Common myeloid progenitor, CD34-positive (primary cell): ENCODE measurements around the gene WAC.

Source experiments
- CTCF ChIA-PET: fragments of 350-600 bp; sonication (Branson Sonifier 250); formaldehyde crosslinking; loops from one replicate; lab custom pipeline; 2021; ENCODE audit warnings: antibody characterized with exemption; lab: Charles Lee
- POLR2A ChIA-PET: fragments of 350-600 bp; sonication (Branson Sonifier 250); formaldehyde crosslinking; loops from one replicate; lab custom pipeline; 2021; ENCODE audit warnings: antibody characterized with exemption; lab: Charles Lee
- DNase-seq, 3 donors: peaks; one replicate each; pipeline versions ENCODE4 v3.0.0 to v3.0.0-alpha.2; 2013
- H3K27ac ChIP-seq, 2 experiments: 1 replicate in 1 of 2; 2 replicates in 1 of 2; pipeline ENCODE4 v1.7.0; 2013; ENCODE audit warnings: inconsistent platforms in 2 of 2, low read length in 2 of 2, mild to moderate bottlenecking in 2 of 2, low read depth in 1 of 2, moderate library complexity in 1 of 2; ENCODE audit not compliant: severe bottlenecking in 2 of 2, insufficient read depth in 1 of 2, poor library complexity in 1 of 2
- H3K27me3 ChIP-seq, 5 experiments: replicated peaks in 2 of 5; 1 replicate in 3 of 5; 2 replicates in 2 of 5; pipeline versions ENCODE4 v1.6.1 to v1.7.0; 2013; ENCODE audit warnings: low read length in 4 of 5, mild to moderate bottlenecking in 2 of 5, moderate library complexity in 2 of 5, inconsistent platforms in 1 of 5; ENCODE audit not compliant: insufficient read depth in 5 of 5, control insufficient read depth in 4 of 5
- H3K36me3 ChIP-seq, 4 experiments: 1 replicate in 2 of 4; 2 replicates in 2 of 4; pipeline versions ENCODE4 v1.6.1 to v1.7.0; 2013; ENCODE audit warnings: low read length in 3 of 4, control low read depth in 1 of 4, mild to moderate bottlenecking in 1 of 4; ENCODE audit not compliant: control insufficient read depth in 4 of 4, insufficient read depth in 4 of 4
- H3K4me1 ChIP-seq, 4 experiments: 1 replicate in 3 of 4; 2 replicates in 1 of 4; pipeline versions ENCODE4 v1.6.1 to v1.7.1; 2013; ENCODE audit warnings: low read length in 3 of 4, mild to moderate bottlenecking in 3 of 4, control low read depth in 1 of 4, inconsistent platforms in 1 of 4, moderate library complexity in 1 of 4; ENCODE audit not compliant: control insufficient read depth in 4 of 4, insufficient read depth in 4 of 4; ENCODE audit errors: control extremely low read depth in 1 of 4
- H3K4me3 ChIP-seq, 7 experiments: 1 replicate in 4 of 7; 2 replicates in 3 of 7; pipeline versions ENCODE4 v1.5.1 to v1.7.0; 2013; ENCODE audit warnings: mild to moderate bottlenecking in 7 of 7, low read length in 6 of 7, moderate library complexity in 6 of 7, inconsistent platforms in 2 of 7, low read depth in 2 of 7, control low read depth in 1 of 7; ENCODE audit not compliant: insufficient read depth in 4 of 7, control insufficient read depth in 1 of 7; ENCODE audit errors: extremely low read depth in 1 of 7
- H3K9me3 ChIP-seq, 5 experiments: 1 replicate in 4 of 5; 2 replicates in 1 of 5; pipeline versions ENCODE4 v1.6.1 to v1.7.1; 2013; ENCODE audit warnings: low read length in 4 of 5, mild to moderate bottlenecking in 2 of 5, inconsistent platforms in 1 of 5, low read depth in 1 of 5, moderate library complexity in 1 of 5; ENCODE audit not compliant: control insufficient read depth in 4 of 5, insufficient read depth in 2 of 5; ENCODE audit errors: control extremely low read depth in 1 of 5
- WGBS: methylation state at CpG from one replicate; pipeline ENCODE4 v1.1.5; 2013; ENCODE audit not compliant: insufficient coverage; 5-methylcytosine and 5-hydroxymethylcytosine counted together

Gene WAC

DNA sequence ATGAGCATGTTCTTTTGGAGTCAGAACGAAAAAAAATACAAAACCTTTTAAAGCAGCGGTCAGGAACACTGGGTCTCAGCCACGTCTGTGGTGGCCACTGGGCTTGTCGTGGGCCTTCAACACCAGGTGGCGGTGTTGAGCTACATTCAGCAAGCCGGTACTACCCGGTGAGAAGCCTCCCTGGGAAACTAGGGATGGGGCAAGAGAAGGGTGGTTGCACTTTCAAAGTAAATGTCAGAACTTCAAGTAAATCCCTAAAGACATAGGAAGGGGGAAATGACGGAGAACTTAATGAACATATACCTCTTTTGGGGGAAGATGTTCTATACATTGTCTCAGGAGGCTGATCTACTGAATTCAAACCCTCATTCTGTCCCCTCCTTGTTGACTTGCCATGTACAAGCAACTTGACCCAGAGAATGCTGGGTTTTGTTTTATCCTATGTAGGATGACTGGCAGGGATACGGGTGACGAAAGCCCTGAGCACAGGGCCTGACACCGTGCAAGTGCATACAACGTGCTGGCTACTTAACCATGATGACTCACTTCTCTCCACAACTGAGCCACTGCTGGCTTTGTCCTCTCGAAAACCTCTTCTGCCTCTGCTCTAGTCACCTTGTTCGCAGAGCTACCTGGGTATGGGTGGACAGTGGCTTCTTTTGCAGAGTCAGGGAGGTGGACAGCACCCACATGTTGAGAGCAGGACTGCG is 95.4 kb downstream of the WAC start:
- ChIA-PET POLR2A (interaction anchor here (0.6 kb wide), 1 partner anchor 13 kb away, joined by 3 read pairs; no protein-coding TSS in a partner anchor), CTCF (interaction anchor here (0.6 to 2.4 kb wide), 12 partner anchors 9 to 868 kb away, joined by 3 to 11 read pairs (median 4); no protein-coding TSS in a partner anchor)
- no peak overlapping the region for H3K4me3 ChIP-seq
- H3K9me3 ChIP-seq, result no peaks in the 10 kb centered on the region
- DNase-seq, result peak; percentile 64 to 77 (median 69)
- 40% methylated on average over 14 of the region's 15 CpGs for WGBS
- H3K27me3 ChIP-seq, result peaks cover 0 to 9% (median 5%) of the 10 kb centered on the region in 5 experiments
- H3K27ac ChIP-seq, result no peak overlapping the region
- H3K36me3 ChIP-seq, result no peaks in the 10 kb centered on the region
- no peaks in the 10 kb centered on the region for H3K4me1 ChIP-seq

DNA sequence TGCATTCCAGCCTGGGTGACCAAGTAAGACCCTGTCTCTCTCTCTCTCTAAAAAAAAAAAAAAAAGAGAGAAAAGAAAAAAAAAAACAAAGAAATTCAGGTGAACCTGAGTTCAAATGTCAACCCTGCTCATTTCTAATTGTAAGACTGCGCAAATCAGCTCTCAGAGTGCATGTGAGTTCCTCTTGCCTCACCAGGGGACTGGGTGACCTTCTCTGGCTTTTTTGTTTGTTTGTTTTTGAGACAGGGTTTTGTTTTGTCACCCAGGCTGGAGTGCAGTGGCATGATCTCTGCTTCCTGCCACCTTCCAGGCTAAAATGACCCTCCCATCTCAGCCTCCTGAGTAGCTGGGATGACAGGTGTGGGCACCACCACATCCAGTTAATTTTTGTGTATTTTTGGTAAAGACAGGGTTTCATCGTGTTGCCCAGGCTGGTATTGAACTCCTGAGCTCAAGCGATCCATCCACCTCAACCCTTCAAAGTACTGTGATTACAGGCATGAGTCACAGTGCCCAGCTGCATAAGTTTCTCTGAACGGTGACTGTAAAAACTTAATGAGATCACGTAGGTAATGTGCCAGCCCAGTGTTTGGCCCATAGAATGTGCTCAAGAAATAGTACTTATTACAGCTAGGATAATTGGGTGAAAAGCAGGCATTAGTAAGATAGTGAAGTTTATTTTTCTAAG is 99.1 kb downstream of the WAC start:
- H3K4me1 ChIP-seq, result no peaks in the 10 kb centered on the region
- no peaks in the 10 kb centered on the region for H3K36me3 ChIP-seq
- POLR2A ChIA-PET, result no interaction called here
- H3K4me3 ChIP-seq, result no peak overlapping the region
- CTCF ChIA-PET, result interaction anchor here (0.6 kb wide), 1 partner anchor 50 kb away, joined by 3 read pairs; no protein-coding TSS in a partner anchor
- no peak for DNase-seq
- WGBS, result 100% methylated on average over 5 of the region's 5 CpGs
- peaks cover 0 to 9% (median 2%) of the 10 kb centered on the region in 5 experiments for H3K27me3 ChIP-seq
- H3K27ac ChIP-seq, result no peak overlapping the region
- no peaks in the 10 kb centered on the region for H3K9me3 ChIP-seq

DNA sequence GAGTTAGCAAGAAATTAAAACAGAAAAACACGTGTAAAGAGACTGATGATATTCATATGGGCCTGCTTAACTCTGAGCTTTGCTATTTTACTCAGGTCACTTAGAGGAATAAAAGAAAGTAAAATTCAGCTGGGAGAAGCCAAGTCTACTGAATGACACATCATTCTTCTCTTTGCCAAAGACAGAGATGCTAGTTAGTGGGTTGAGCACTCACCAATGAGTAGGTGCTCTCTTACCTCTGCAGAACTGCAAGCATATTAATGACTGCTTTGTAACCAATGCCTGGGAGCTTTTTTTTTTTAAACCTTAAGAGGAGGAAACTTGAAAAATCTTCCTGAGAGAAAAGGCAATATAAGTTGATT is 99.6 kb downstream of the WAC start:
- no peaks in the 10 kb centered on the region for H3K9me3 ChIP-seq
- no peaks in the 10 kb centered on the region for H3K4me1 ChIP-seq
- WGBS, result 100% methylated on average over 1 of the region's 1 CpG
- no peak for DNase-seq
- peaks cover 0 to 9% (median 2%) of the 10 kb centered on the region in 5 experiments for H3K27me3 ChIP-seq
- CTCF ChIA-PET, result interaction anchor here (0.6 kb wide), 1 partner anchor 50 kb away, joined by 3 read pairs; no protein-coding TSS in a partner anchor
- POLR2A ChIA-PET, result no interaction called here
- H3K4me3 ChIP-seq, result no peak overlapping the region
- no peaks in the 10 kb centered on the region for H3K36me3 ChIP-seq
- no peak overlapping the region for H3K27ac ChIP-seq

DNA sequence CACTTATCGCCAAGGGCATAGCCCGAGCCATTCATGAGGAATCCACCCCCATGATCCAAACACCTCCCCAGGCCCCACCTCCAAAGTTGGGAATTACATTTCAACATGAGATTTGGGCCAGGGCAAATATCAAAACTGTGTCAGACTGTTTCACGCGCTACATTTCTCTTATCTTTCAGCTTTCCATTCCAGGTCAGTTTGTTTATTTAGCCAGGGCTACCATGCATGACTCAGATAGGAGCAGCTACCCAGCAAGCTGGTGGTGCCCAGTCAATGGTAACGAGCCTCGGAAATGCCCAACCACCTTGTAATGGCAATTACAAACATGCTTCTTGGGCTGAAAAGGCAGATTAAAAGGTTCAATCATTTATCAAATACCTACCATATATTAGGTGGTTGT is 100.8 kb downstream of the WAC start:
- no peak for DNase-seq
- whole genome bisulfite sequencing, result 98% methylated on average over 4 of the region's 6 CpGs
- ChIA-PET POLR2A (no interaction called here), CTCF (no interaction called here)
- H3K9me3 ChIP-seq, result no peaks in the 10 kb centered on the region
- H3K4me3 ChIP-seq, result no peak overlapping the region
- no peak overlapping the region for H3K27ac ChIP-seq
- no peaks in the 10 kb centered on the region for H3K4me1 ChIP-seq
- H3K27me3 ChIP-seq, result peaks cover 0 to 5% (median 2%) of the 10 kb centered on the region in 5 experiments
- H3K36me3 ChIP-seq, result no peaks in the 10 kb centered on the region

DNA sequence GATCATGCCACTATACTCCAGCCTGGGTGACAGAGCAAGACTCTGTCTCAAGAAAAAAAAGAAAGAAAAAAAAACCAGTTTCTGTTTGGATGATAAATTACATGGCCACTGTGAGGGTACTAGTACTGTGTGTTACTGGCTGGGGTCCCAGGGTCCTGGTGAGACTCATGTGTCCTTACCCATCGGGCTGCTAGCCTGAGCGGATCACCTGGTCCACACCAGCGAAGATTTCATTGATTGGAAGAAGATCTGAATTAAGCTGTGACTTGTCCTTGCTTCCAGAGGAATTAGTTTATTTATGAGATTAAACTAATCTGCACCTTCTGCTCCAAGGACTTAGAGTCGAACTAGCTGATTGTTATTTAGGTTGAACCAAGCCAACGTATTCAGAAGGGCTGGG is 104.4 kb downstream of the WAC start:
- CTCF ChIA-PET, result interaction anchor here (1.2 kb wide), 1 partner anchor 9 kb away, joined by 4 read pairs; no protein-coding TSS in a partner anchor
- Histone ChIP-seq H3K27ac (no peak overlapping the region), H3K36me3 (no peaks in the 10 kb centered on the region), H3K9me3 (no peaks in the 10 kb centered on the region), H3K27me3 (no peaks in the 10 kb centered on the region), H3K4me3 (no peak overlapping the region), H3K4me1 (no peaks in the 10 kb centered on the region)
- DNase-seq, result no peak
- 98% methylated on average over 5 of the region's 5 CpGs for WGBS
- POLR2A ChIA-PET, result no interaction called here

DNA sequence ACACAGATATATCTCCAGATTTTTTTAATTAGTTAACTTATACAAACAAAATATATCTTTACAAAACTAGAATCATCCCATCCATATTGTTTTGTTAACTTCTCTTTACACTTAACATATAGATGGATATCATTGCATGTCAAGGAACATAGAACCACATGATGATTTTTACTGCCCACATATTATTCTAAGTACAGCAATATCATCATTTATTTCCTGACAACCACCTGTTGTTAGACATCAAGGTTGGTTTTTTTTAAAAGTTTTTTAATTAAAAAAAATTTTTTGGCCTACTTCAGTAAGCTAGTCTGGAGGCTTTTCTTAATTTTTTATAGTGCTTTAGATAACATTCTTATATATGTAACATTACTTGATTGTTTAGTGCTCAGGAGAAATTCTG is 105.5 kb downstream of the WAC start:
- CTCF ChIA-PET, result no interaction called here
- POLR2A ChIA-PET, result no interaction called here
- no peaks in the 10 kb centered on the region for H3K9me3 ChIP-seq

DNA sequence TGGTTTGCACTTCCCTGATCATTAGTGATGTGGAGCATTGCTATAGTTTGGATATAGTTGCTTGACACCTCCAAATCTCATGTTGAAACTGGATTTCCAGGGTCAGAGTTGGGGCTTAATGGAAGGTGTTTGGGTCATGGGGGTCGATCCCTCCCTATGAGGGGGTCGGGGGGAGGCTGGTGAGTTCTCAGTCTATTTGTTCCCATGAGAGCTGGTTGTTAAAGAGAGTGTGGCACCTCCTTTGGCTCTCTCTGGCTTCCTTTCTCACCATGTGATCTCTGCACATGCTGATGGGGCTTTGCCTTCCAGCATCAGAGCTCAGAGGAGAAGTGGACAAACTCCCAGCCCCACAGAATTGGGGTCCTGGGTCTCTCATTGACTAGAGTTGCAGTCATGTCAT is 107.6 kb downstream of the WAC start:
- H3K36me3 ChIP-seq, result no peaks in the 10 kb centered on the region
- CTCF ChIA-PET, result interaction anchor here (0.9 kb wide), 1 partner anchor 12 kb away, joined by 3 read pairs; no protein-coding TSS in a partner anchor
- H3K9me3 ChIP-seq, result no peaks in the 10 kb centered on the region
- H3K4me3 ChIP-seq, result no peak overlapping the region
- no peak overlapping the region for H3K27ac ChIP-seq
- H3K27me3 ChIP-seq, result peaks cover 0 to 1% (median 0%) of the 10 kb centered on the region in 5 experiments
- H3K4me1 ChIP-seq, result no peaks in the 10 kb centered on the region
- 100% methylated on average over 1 of the region's 2 CpGs for WGBS
- POLR2A ChIA-PET, result no interaction called here
- no peak for DNase-seq

More for the DNA sequence above, 105.5 kb downstream of the WAC start:
- H3K36me3 ChIP-seq, result no peaks in the 10 kb centered on the region
- H3K4me1 ChIP-seq, result no peaks in the 10 kb centered on the region
- H3K27ac ChIP-seq, result no peak overlapping the region
- no peak overlapping the region for H3K4me3 ChIP-seq
- DNase-seq, result no peak
- H3K27me3 ChIP-seq, result peaks cover 0 to 1% (median 0%) of the 10 kb centered on the region in 5 experiments
